Spleen (tissue), 11 donors: ENCODE data around the gene SRSF2. TPM values are rescaled to one million over a fixed set of nuclear protein-coding genes. Genes with fewer than 3 reads are reported as not detected.

Source experiments
- DNase-seq: peaks from one replicate; pipeline ENCODE4 v3.0.0-alpha.2; 2020
- H3K27ac ChIP-seq, 8 donors: fragments of 200-600 bp; sonication (generic) in 7 of 8; 1 replicate in 4 of 8; 2 replicates in 4 of 8; pipeline versions ENCODE4 v1.5.0 to v1.8.0; 2016 to 2021; ENCODE audit warnings: inconsistent platforms in 4 of 8, mild to moderate bottlenecking in 4 of 8, moderate library complexity in 1 of 8
- H3K27me3 ChIP-seq, 7 donors: fragments of 200-600 bp; sonication (generic) in 6 of 7; replicated peaks in 1 of 7; 1 replicate in 4 of 7; 2 replicates in 3 of 7; pipeline versions ENCODE4 v1.5.0 to v1.8.0; 2016 to 2021; ENCODE audit warnings: inconsistent platforms in 3 of 7, mild to moderate bottlenecking in 1 of 7
- H3K36me3 ChIP-seq, 6 donors: fragments of 200-600 bp; sonication (generic) in 5 of 6; 1 replicate in 4 of 6; 2 replicates in 2 of 6; pipeline versions ENCODE4 v1.5.0 to v1.8.0; 2016 to 2021; ENCODE audit warnings: inconsistent platforms in 2 of 6
- H3K4me1 ChIP-seq, 6 donors: fragments of 200-600 bp; sonication (generic) in 5 of 6; 1 replicate in 3 of 6; 2 replicates in 3 of 6; pipeline versions ENCODE4 v1.5.0 to v1.8.0; 2016 to 2021; ENCODE audit warnings: inconsistent platforms in 3 of 6
- H3K4me3 ChIP-seq, 8 donors: fragments of 200-600 bp; sonication (generic) in 7 of 8; 1 replicate in 4 of 8; 2 replicates in 4 of 8; pipeline versions ENCODE4 v1.5.0 to v1.8.0; 2016 to 2021; ENCODE audit warnings: inconsistent platforms in 4 of 8, mild to moderate bottlenecking in 4 of 8, moderate library complexity in 2 of 8
- H3K9me3 ChIP-seq, 8 donors: fragments of 200-600 bp; sonication (generic) in 7 of 8; 1 replicate in 4 of 8; 2 replicates in 4 of 8; pipeline versions ENCODE4 v1.5.0 to v1.8.0; 2016 to 2021; ENCODE audit warnings: inconsistent platforms in 4 of 8
- CTCF ChIP-seq, 11 experiments: fragments of 200-600 bp in 7 of 11; fragments of 450-650 bp in 4 of 11; sonication (generic) in 4 of 11; IDR thresholded peaks in 8 of 11; conservative IDR thresholded peaks in 3 of 11; 1 replicate in 7 of 11; 2 replicates in 4 of 11; pipeline versions ENCODE4 v1.4.0 to v1.8.0; 2016 to 2021; ENCODE audit warnings: antibody characterized with exemption in 11 of 11, inconsistent platforms in 4 of 11, mild to moderate bottlenecking in 1 of 11
- POLR2A ChIP-seq, 3 donors: fragments of 450-650 bp; IDR thresholded peaks; one replicate each; pipeline ENCODE4 v1.5.1; 2017; ENCODE audit warnings: antibody characterized with exemption in 3 of 3, mild to moderate bottlenecking in 1 of 3
- POLR2AphosphoS5 ChIP-seq, 3 donors: sonication (generic); formaldehyde crosslinking; IDR thresholded peaks; one replicate each; pipeline ENCODE4 v1.5.1; 2017; ENCODE audit warnings: antibody characterized with exemption in 3 of 3
- WGBS, 5 donors: extraction: QIAGEN DNeasy Blood & Tissue Kit in 3 of 5; methylation state at CpG; one replicate each; pipeline versions ENCODE4 v1.1.5 to v1.1.7; 2013 to 2018; 5-methylcytosine and 5-hydroxymethylcytosine counted together
- intact Hi-C: fragments of 100-400 bp; cut with DNase I; formaldehyde crosslinking; loops from one replicate; pipeline ENCODE4 v1.15.0; 2023; ENCODE audit warnings: low total_unique reads
- microRNA-seq, 3 donors: library from miRNA; unstranded; fragments of <30 nt; microRNA quantifications; one replicate each; pipeline versions ENCODE4 to v1.1.0, GENCODE V29; 2019 to 2020
- polyA plus RNA-seq, 3 donors: library from polyadenylated mRNA; stranded (reverse); fragments of 200-250 nt; gene quantifications; one replicate each; pipeline ENCODE4 v1.2.1, GENCODE V29; 2013
- small RNA-seq, 4 donors: library from RNA; depleted of rRNA; stranded (forward); fragments of <200 nt; gene quantifications; one replicate each; pipeline ENCODE3, GENCODE V24; 2016
- total RNA-seq, 7 donors: library from RNA; depleted of rRNA in 3 of 7; stranded (reverse); fragments of >200 nt in 3 of 7; fragmentation: NEBNext Ultra II Directional in 4 of 7; extraction: Animal tissue kit (Norgen Biotek cat#: 25700) in 4 of 7; gene quantifications; one replicate each; pipeline versions ENCODE4 v1.1.0 to v1.2.1, GENCODE V29; 2016 to 2021
- donor health status: healthy with polysubstance abuse.
- donor health status: DM: no; HTN: no; CAD: no; lungs with moderate emphysema.
- donor health status: DM: no; HTN: no; CAD: no.
- donor health status: Bipolar disorder and iron deficiency.
- donor health status: healthy.
- donor health status: DM: no; HTN: no; CAD: no.
- donor health status: DM: yes; HTN: yes; CAD: no.

SRSF2 gene
- total and polyA plus RNA-seq, 10 donors, result 159 to 239 (median 196) TPM

GRCh38 chr17:76685846-76686245, 51.3 kb downstream of the SRSF2 start:
- DNase-seq, result no peak
- no peaks in the 10 kb centered on the region for H3K27me3 ChIP-seq
- H3K4me3 ChIP-seq, result no peak overlapping the region
- no peaks in the 10 kb centered on the region for H3K9me3 ChIP-seq
- H3K27ac ChIP-seq, result peak overlapping the region; percentile 29 to 91 (median 85)
- intact Hi-C loops, result no loop called here
- TF ChIP-seq POLR2AphosphoS5 (IDR thresholded peaks at IDR 0.05) (peak in 2 of 3 donors; percentile 49 to 62), CTCF (IDR thresholded peaks at IDR 0.05 in 8 of 11, conservative IDR thresholded peaks at IDR 0.05 in 3 of 11) (no peak)
- WGBS, 5 donors, result 63 to 82% (median 69%) methylated on average over 6 to 8 of the region's 8 CpGs
- H3K36me3 ChIP-seq, result peaks cover 0 to 46% (median 0%) of the 10 kb centered on the region in 6 donors
- peaks cover 18 to 99% (median 59%) of the 10 kb centered on the region in 6 donors for H3K4me1 ChIP-seq

GRCh38 chr17:76685366-76685765, 51.8 kb downstream of the SRSF2 start:
- intact Hi-C loops, result no loop called here
- Histone ChIP-seq H3K27me3 (no peaks in the 10 kb centered on the region), H3K9me3 (no peaks in the 10 kb centered on the region), H3K4me3 (no peak overlapping the region), H3K27ac (peak overlapping the region; percentile 6 to 91 (median 85)), H3K4me1 (peaks cover 21 to 95% (median 57%) of the 10 kb centered on the region in 6 donors), H3K36me3 (peaks cover 0 to 51% (median 0%) of the 10 kb centered on the region in 6 donors)
- DNase-seq, result peak; percentile 68
- WGBS, 5 donors, result 78 to 90% (median 81%) methylated on average over 11 to 12 of the region's 12 CpGs
- TF ChIP-seq POLR2AphosphoS5 (IDR thresholded peaks at IDR 0.05), result no peak
- no peak for TF ChIP-seq POLR2A (IDR thresholded peaks at IDR 0.05)
- no peak for TF ChIP-seq CTCF (IDR thresholded peaks at IDR 0.05 in 8 of 11, conservative IDR thresholded peaks at IDR 0.05 in 3 of 11)

GRCh38 chr17:76684756-76685155, 52.4 kb downstream of the SRSF2 start:
- intact Hi-C loops, result no loop called here
- Histone ChIP-seq H3K9me3 (no peaks in the 10 kb centered on the region), H3K27me3 (no peaks in the 10 kb centered on the region), H3K27ac (peak overlapping the region in 6 of 8 donors; percentile 58 to 91 (median 86)), H3K4me3 (no peak overlapping the region), H3K36me3 (peaks cover 0 to 54% (median 0%) of the 10 kb centered on the region in 6 donors), H3K4me1 (peaks cover 16 to 89% (median 53%) of the 10 kb centered on the region in 6 donors)
- peak; percentile 45 for DNase-seq
- TF ChIP-seq POLR2AphosphoS5 (IDR thresholded peaks at IDR 0.05) (no peak), CTCF (IDR thresholded peaks at IDR 0.05 in 8 of 11, conservative IDR thresholded peaks at IDR 0.05 in 3 of 11) (no peak), POLR2A (IDR thresholded peaks at IDR 0.05) (no peak)
- WGBS, 5 donors, result 62 to 78% (median 76%) methylated on average over 4 to 7 of the region's 7 CpGs

Small RNA genes lying within 50 kb of the gene (microRNA-seq; reads per million reads assigned to microRNA genes)
- 0.57 to 1.1 (median 0.72) reads per million in 3 donors for gene MIR636

Small RNA genes lying within 50 kb of the gene (small RNA-seq; reads per million reads assigned to genes)
- gene AC005837.3 (0 to 0.08 (median 0) reads per million in 4 donors), gene RF02271 (0 reads per million in 4 donors), gene RNU6-97P (0 reads per million in 4 donors), gene RNY4P36 (0 to 0.29 (median 0.18) reads per million in 4 donors)

Other genes with a start within 250 kb of the SRSF2 start
- gene RHBDF2, start 235.9 kb downstream of the SRSF2 start, total RNA-seq, result 100 to 1,000 TPM in 4 of 7 donors, 10 to 100 TPM in 3; 95.1 to 147 (median 114) TPM
- gene RHBDF2, start 235.9 kb downstream of the SRSF2 start, polyA plus RNA-seq, result 10 to 100 TPM; 31.4 to 72.7 (median 53.3) TPM
- 10 to 100 TPM in 3 of 7 donors, 1 to 10 TPM in 4; 5.0 to 21.0 (median 9.9) TPM for gene CYGB, start 199.6 kb downstream of the SRSF2 start, total RNA-seq
- gene CYGB, start 199.6 kb downstream of the SRSF2 start, polyA plus RNA-seq, result 1 to 10 TPM; 3.5 to 5.8 (median 5.5) TPM
- 10 to 100 TPM in 2 of 7 donors, 1 to 10 TPM in 5; 3.5 to 18.8 (median 9.2) TPM for gene PRCD, start 197.3 kb downstream of the SRSF2 start, total RNA-seq
- 10 to 100 TPM; 28.9 to 54.1 (median 29.6) TPM for gene PRCD, start 197.3 kb downstream of the SRSF2 start, polyA plus RNA-seq
- 10 to 100 TPM in 3 of 7 donors, 1 to 10 TPM in 4; 8.1 to 15.7 (median 9.8) TPM for gene ST6GALNAC2, start 151.5 kb downstream of the SRSF2 start, total RNA-seq
- 1 to 10 TPM; 1.1 to 4.8 (median 1.3) TPM for gene ST6GALNAC2, start 151.5 kb downstream of the SRSF2 start, polyA plus RNA-seq
- 10 to 100 TPM in 6 of 7 donors, 1 to 10 TPM in 1; 6.1 to 25.3 (median 13.5) TPM for gene ST6GALNAC1, start 93.6 kb downstream of the SRSF2 start, total RNA-seq
- 10 to 100 TPM in 1 of 3 donors, 1 to 10 TPM in 2; 2.3 to 13.2 (median 4.8) TPM for gene ST6GALNAC1, start 93.6 kb downstream of the SRSF2 start, polyA plus RNA-seq
- 100 to 1,000 TPM in 6 of 7 donors, 10 to 100 TPM in 1; 89.4 to 172 (median 121) TPM for gene MXRA7, start 26.4 kb downstream of the SRSF2 start, total RNA-seq
- gene MXRA7, start 26.4 kb downstream of the SRSF2 start, polyA plus RNA-seq, result 10 to 100 TPM; 37.8 to 66.2 (median 48.7) TPM
- gene JMJD6, start 10.7 kb downstream of the SRSF2 start, total RNA-seq, result 10 to 100 TPM; 21.2 to 54.3 (median 38.6) TPM
- 10 to 100 TPM; 21.4 to 37.3 (median 32.7) TPM for gene JMJD6, start 10.7 kb downstream of the SRSF2 start, polyA plus RNA-seq
- gene METTL23, start 10.5 kb downstream of the SRSF2 start, total RNA-seq, result 10 to 100 TPM; 35.8 to 53.4 (median 49.1) TPM
- 10 to 100 TPM; 54.7 to 72.7 (median 57.0) TPM for gene METTL23, start 10.5 kb downstream of the SRSF2 start, polyA plus RNA-seq
- 10 to 100 TPM; 22.8 to 45.4 (median 35.3) TPM for gene MFSD11, start 788 bp upstream of the SRSF2 start, total RNA-seq
- gene MFSD11, start 788 bp upstream of the SRSF2 start, polyA plus RNA-seq, result 10 to 100 TPM in 1 of 3 donors, 1 to 10 TPM in 2; 6.9 to 11.3 (median 7.8) TPM
- gene MGAT5B, start 131.1 kb upstream of the SRSF2 start, total RNA-seq, result 1 to 10 TPM in 4 of 7 donors, under 1 TPM in 3; 0.26 to 2.0 (median 1.1) TPM
- gene MGAT5B, start 131.1 kb upstream of the SRSF2 start, polyA plus RNA-seq, result under 1 TPM; 0.02 to 0.58 (median 0.52) TPM